T-helper 2 cell treated with Interferon-gamma antibody and Interleukin-4, amounts not matched to agents 100 ng/mL and 5 ng/mL, for 36 hours (primary cell): ENCODE results near the gene MRI1. TPM values are rescaled to one million over a fixed set of nuclear protein-coding genes. Genes with fewer than 3 reads are reported as not detected.

Experiments
- intact Hi-C: fragments of 100-400 bp; cut with micrococcal nuclease; formaldehyde crosslinking; loops from one replicate; pipeline ENCODE4 v1.15.1; 2023
- total RNA-seq: library from RNA; stranded (reverse); gene quantifications from 2 replicates; pipeline ENCODE4 v1.2.3, GENCODE V29; 2022

The MRI1 gene
- total RNA-seq, 1 donor from 2014 or later = 45.9 TPM

DNA sequence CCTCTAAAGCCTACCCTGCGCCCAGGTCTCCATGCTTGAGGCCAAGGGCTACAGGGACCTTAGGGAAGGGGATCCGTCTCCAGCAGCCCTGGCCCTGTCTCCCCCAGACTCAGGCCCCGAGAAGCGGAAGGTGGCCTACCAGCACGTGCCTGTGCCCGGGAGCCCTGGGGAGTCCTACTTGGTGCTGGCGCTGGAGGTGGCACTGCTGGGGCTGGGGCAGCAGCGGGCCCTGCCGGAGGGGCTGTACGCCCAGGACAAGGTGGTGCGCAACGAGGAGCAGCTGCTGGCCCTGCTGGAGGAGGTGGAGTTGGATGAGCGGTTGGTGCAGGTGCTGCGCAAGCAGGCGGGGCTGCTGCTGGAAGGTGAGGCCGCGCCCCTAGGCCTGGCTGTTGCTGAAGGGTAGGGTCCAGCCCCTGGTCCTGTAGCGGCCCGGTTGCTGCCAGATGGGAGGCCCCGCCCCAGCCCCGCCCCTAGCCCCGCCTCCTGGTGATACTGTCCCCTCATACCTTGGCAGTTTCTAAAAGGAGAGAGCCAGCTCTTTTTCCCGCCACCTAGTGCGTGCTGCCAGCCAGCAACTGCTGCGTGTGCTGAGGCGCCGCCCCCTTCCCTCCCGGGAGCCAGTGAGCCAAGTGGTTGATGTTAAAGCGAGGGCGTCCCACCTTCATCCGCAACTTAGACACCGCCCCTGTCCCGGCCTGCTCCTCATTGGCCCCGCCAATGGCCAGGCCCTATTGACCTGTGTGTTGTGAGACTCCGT lies 53.5 kb downstream of the MRI1 start:
- intact Hi-C loops = no loop called here

DNA sequence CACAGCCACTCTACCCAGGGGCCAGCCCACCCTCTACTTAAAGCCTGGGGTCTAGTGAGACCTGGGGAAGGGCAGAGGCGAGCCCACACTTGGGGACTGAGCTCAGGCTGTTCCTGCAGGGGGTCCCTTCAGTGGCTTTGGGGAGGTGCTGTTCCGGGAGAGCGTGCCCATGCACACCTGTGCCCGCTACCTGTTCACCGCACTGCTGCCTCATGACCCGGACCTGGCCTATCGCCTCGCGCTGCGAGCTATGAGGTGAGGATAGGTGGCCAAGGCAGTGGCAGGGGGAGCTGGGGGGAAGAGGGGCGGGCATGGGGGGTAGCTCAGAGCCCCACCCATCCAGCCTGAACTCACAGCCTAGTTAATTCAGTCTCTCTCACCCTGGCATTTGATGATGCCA lies 54.9 kb downstream of the MRI1 start:
- intact Hi-C loops = no loop called here

DNA sequence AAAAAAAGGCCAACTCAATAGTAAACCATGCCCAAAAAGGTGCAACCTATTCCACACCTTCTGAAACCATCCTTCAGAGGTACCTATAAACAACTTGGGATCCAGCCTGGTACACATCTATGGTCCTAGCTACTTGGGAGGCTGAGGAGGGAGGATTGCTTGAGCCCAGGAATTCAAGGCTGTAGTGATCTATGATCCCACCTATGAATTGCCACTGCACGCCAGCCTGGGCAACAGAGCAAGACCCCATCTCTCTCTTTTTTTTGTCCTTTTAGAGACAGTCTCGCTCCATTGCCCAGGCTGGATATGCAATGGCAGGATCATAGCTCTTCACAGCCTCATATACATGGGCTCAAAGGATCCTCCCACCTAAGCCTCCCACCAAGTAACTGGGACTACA lies 57.0 kb downstream of the MRI1 start:
- intact Hi-C loops = no loop called here

DNA sequence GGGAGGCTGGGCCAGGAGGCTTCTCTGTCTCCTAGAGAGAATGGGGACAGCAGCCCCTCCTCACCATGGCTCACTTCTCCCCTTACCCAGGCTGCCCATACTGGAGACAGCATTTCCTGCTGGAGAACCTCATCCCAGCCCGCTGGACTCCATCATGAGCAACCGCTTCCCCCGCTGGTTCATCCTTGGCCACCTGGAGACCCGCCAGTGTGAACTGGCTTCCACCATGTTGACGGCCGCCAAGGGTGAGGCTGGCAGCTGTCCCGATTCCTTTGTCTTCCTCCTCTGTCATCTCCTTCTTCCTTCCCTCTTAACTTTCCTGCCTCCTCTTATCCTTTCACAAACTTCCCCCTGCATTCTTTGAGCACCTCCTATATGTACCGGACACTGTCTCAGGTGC lies 58.9 kb downstream of the MRI1 start:
- intact Hi-C loops = no loop called here

Other genes with a start within 250 kb of the MRI1 start
- gene C19orf53, start 9.9 kb downstream of the MRI1 start, total RNA-seq = 103 and 106 TPM in 2 replicates
- gene ZSWIM4, start 30.9 kb downstream of the MRI1 start, total RNA-seq = 5.2 and 5.5 TPM in 2 replicates
- 0.70 TPM in 1 of 2 replicates, not detected in the other for gene NANOS3, start 112.6 kb downstream of the MRI1 start, total RNA-seq
- 10.5 and 11.3 TPM in 2 replicates for gene BRME1, start 141.6 kb downstream of the MRI1 start, total RNA-seq
- 35.7 and 37.2 TPM in 2 replicates for gene CC2D1A, start 141.7 kb downstream of the MRI1 start, total RNA-seq
- 0.30 TPM in 1 of 2 replicates, not detected in the other for gene PODNL1, start 173.9 kb downstream of the MRI1 start, total RNA-seq
- gene DCAF15, start 188.0 kb downstream of the MRI1 start, total RNA-seq = 70.3 and 71.9 TPM in 2 replicates
- 16.1 and 16.2 TPM in 2 replicates for gene RFX1, start 241.8 kb downstream of the MRI1 start, total RNA-seq